ENCODE measurements around the gene FAU. TPM values are rescaled to one million over a fixed set of nuclear protein-coding genes. Genes with fewer than 3 reads are reported as not detected.

FAU gene
- total and polyA plus RNA-seq, 12 donors, result 536 to 1,540 (median 635) TPM

- no peaks in the 10 kb centered on the region for H3K9me3 ChIP-seq
- no peak for TF ChIP-seq CTCF (IDR thresholded peaks at IDR 0.05)
- DNase-seq (no peak), ATAC-seq (no peak)
- no peak overlapping the region for H3K4me3 ChIP-seq
- H3K27ac ChIP-seq, result no peak overlapping the region
- whole genome bisulfite sequencing, 2 donors, result 96% methylated on average over 48 to 52 of the region's 52 CpGs
- peaks cover 13 to 62% (median 45%) of the 10 kb centered on the region in 9 donors for H3K4me1 ChIP-seq
- intact Hi-C loops (cut with DNase I), result no loop called here
- peaks cover 0 to 59% (median 31%) of the 10 kb centered on the region in 9 donors for H3K36me3 ChIP-seq
- peaks cover 0 to 4% (median 0%) of the 10 kb centered on the region in 7 donors for H3K27me3 ChIP-seq
Measured at GRCh38 chr11:65107751-65108468, 14.0 kb downstream of the FAU start.

- WGBS, 2 donors, result 95 to 96% methylated on average over 14 to 15 of the region's 15 CpGs
- intact Hi-C loops (cut with DNase I), result no loop called here
- ATAC-seq, result no peak
- no peak for TF ChIP-seq CTCF (IDR thresholded peaks at IDR 0.05)
- peak overlapping the region in 1 of 10 donors; percentile 3 for H3K27ac ChIP-seq
- no peaks in the 10 kb centered on the region for H3K9me3 ChIP-seq
- H3K36me3 ChIP-seq, result peaks cover 0 to 59% (median 31%) of the 10 kb centered on the region in 9 donors
- peaks cover 7 to 62% (median 44%) of the 10 kb centered on the region in 9 donors for H3K4me1 ChIP-seq
- no peaks in the 10 kb centered on the region for H3K27me3 ChIP-seq
- no peak overlapping the region for H3K4me3 ChIP-seq
- DNase-seq, result no peak
Measured at GRCh38 chr11:65107078-65107477, 14.9 kb downstream of the FAU start.

GRCh38 chr11:65104628-65105027, 17.3 kb downstream of the FAU start:
- DNase-seq, result no peak
- TF ChIP-seq CTCF (IDR thresholded peaks at IDR 0.05), result no peak

GRCh38 chr11:65103476-65103875, 18.5 kb downstream of the FAU start:
- intact Hi-C loops (cut with DNase I), result no loop called here
- no peaks in the 10 kb centered on the region for H3K9me3 ChIP-seq
- peaks cover 0 to 54% (median 36%) of the 10 kb centered on the region in 9 donors for H3K4me1 ChIP-seq
- ATAC-seq (no peak), DNase-seq (no peak)
- H3K27me3 ChIP-seq, result no peaks in the 10 kb centered on the region
- H3K36me3 ChIP-seq, result peaks cover 0 to 58% (median 18%) of the 10 kb centered on the region in 9 donors
- H3K27ac ChIP-seq, result peak overlapping the region; percentile 11 to 83 (median 74)
- TF ChIP-seq CTCF (IDR thresholded peaks at IDR 0.05), result no peak
- H3K4me3 ChIP-seq, result no peak overlapping the region

More at GRCh38 chr11:65104628-65105027, 17.3 kb downstream of the FAU start:
- H3K27me3 ChIP-seq, result no peaks in the 10 kb centered on the region
- whole genome bisulfite sequencing, 2 donors, result 55% methylated on average over 4 of the region's 4 CpGs
- peaks cover 0 to 54% (median 36%) of the 10 kb centered on the region in 9 donors for H3K4me1 ChIP-seq
- ATAC-seq, result peak in 4 of 8 donors; percentile 36 to 79 (median 46)
- no peak overlapping the region for H3K4me3 ChIP-seq
- H3K27ac ChIP-seq, result peak overlapping the region; percentile 11 to 83 (median 74)
- H3K36me3 ChIP-seq, result peaks cover 0 to 60% (median 29%) of the 10 kb centered on the region in 9 donors
- intact Hi-C loops (cut with DNase I), result no loop called here
- no peaks in the 10 kb centered on the region for H3K9me3 ChIP-seq
